ENCODE measurements around the gene EVPL.
A peak's percentile ranks its signal among the peaks of the same experiment; 100 is the strongest.
"Not testable (repeated sequence)": the region's sequence is repeated elsewhere in the genome, so short reads cannot be mapped to it uniquely, and the experiment has no call there.

The EVPL gene

DNA sequence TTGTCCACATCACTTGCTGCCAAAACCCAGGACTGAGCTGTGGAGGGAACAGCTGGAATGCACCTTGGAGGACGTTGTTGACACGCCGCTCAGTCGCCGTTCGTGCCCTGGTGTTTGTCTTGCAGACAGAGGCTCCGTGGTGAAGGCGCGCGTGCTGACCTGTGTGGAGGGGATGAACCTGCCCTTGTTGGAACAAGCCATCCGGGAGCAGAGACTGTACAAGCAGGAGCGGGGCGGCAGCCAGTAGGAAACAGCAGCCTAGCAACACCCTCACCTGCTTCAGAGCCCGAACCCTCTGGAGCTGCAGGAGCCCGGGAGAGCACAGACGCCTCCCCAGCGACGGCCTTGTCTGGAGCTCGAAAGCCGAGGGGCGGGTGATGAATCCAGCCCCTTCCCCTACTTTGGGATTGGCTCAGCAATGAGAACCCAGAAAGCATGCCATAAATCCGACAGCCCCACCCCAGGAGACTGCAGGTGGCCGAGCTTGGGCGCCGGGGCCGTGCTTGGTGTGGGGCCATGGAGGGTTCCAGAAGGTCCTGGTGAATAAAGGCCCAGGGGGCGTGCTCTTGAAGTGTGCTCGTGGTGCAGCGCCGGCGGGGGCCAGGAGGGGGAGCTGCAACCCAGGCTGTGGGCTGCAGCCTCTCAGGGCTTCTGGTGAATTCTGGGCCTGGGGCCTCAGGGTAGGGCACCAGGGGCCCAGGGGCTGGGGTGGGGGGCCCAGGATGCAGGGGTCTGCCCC is 26.9 kb downstream of the EVPL start:
- DNase-seq (ENCODE audit: low read depth in 1 of 2, low spot score in 1 of 2), result peak; percentile 40 to 45

DNA sequence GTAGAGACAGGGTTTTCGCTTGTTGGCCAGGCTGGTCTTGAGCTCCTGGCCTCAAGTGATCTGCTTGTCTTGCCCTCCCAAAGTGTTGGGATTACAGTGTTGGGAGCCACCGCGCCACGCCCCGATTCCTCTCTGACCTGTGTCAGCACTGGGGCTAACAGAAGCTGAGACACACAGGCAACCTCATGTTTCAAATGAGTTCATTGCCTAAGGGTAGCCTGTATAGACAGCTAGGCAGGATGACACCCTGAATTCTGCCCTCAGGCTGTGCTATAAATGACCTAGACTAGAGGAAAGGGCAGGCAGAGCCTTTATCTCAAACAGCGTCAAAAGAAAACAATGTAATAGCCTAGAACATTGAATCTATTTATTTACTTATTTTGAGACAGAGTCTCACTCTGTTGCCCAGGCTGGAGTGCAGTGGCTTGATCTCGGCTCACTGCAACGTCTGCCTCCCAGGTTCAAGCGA is 28.7 kb downstream of the EVPL start:
- DNase-seq (ENCODE audit: low read depth in 1 of 2, low spot score in 1 of 2), result no peak

DNA sequence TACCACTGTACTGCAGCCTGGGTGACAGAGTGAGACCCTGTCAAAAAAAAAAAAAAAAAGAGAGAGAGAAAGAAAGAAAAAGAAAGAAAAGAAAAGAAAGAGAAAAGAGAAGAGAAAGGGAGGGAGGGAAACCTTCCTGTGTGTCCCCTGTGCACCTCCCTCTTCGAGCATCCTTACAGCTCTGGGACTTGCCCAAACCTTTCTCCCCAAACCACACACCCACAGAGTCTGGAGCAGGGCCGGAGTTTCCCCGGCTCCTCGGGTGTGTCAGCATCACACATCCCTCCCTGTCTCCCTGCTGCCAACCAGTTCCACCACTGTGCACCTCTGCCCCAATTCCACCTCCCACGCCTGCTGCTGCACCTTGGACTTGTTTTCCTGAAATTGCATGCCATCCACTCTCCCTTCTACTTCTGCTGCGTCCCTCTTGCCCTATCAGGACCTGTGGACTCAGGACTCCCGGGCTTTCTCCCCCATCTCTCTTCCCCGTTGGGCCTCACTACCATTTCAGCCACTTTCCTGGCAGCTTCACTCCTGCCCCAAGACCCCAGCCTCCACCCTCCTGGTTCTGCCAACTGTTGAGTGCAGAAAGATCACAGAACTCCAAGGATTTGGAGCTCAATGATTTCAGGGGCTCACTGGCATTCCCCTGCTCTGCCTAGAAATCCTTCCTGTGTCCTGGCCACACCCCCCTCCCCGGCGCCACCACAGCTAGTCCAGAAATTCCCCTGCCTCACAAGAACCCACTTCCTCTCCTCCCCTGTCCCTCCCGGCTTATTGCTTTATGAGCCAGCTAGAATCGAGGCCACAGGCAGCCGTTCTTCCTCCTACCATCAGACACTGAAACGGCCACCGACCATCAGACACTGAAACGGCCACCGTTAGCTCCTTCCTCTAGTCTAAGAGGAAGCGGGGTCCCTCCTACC is 30.2 kb downstream of the EVPL start:
- no peak for DNase-seq (ENCODE audit: low read depth in 1 of 2, low spot score in 1 of 2)

DNA sequence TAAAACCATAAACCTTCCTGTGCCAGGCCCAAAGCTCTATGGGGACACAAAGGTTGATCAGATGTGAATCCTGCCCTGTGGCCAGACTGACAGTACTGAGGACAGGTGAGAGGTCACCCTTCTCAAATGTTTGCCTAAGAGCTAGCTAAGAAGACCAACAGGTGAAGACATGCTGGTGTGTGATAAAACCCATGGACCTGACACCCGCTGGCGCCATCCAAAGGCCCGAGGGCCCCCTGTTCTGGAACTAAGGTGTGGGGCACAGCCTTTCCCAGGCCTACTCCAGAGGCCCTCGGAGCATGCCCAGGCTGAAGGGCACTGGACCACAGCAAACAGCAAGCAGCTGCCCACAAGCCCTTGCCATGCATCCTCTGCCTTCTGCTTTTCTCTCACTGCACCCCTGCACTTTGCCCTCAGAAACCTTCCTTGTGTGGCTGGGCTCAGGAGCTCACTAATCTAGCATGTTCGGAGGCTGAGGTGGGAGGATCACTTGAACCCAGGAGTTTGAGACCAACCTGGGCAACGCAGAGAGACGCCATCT is 31.7 kb downstream of the EVPL start:
- no peak for DNase-seq (ENCODE audit: low read depth in 1 of 2, low spot score in 1 of 2)

DNA sequence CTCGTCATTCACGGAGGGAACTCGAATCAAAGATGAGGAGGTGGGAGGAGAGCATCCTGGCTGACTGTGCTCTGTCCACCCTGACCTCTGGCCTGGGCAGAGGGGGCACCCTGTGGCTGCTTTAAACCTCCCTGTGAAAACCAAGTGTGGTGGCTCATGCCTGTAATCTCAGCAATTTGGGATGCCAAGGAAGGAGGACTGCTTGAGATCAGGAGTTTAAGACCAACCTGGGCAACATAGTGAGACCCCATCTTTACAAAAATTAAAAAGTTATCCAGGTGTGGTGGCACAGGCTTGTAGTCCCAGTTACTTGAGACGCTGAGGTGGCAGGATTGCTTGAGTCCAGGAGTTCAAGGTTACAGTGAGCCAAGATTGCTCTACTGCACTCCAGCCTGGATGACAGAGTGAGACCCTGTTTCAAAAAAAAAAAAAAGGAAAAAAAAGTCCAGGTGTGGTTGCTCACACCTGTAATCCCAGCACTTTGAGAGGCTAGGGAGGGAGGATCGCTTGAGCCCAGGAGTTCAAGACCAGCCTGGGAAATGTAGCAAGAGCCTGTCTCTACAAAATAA is 32.2 kb downstream of the EVPL start:
- DNase-seq (ENCODE audit: low read depth in 1 of 2, low spot score in 1 of 2), result no peak

DNA sequence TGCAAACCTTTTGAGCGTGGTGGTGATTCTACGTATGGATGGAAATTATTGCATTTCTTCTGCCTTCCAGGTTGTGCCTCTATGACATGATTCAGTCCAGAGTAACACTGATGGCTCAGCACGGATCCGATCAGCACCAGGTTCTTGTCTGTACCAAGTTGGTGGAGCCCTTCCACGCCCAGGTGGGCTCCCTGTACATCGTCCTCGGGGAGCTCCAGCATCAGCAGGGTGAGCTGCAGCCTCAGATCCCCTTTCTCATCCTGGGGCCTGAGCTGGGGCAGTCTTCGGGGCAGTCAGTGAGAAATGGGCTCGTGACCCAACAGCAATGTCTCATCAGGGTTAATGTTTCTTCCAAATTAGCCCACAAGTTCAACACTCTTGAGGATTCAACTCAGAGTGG is 35.7 kb downstream of the EVPL start:
- DNase-seq (ENCODE audit: low read depth in 1 of 2, low spot score in 1 of 2), result no peak

DNA sequence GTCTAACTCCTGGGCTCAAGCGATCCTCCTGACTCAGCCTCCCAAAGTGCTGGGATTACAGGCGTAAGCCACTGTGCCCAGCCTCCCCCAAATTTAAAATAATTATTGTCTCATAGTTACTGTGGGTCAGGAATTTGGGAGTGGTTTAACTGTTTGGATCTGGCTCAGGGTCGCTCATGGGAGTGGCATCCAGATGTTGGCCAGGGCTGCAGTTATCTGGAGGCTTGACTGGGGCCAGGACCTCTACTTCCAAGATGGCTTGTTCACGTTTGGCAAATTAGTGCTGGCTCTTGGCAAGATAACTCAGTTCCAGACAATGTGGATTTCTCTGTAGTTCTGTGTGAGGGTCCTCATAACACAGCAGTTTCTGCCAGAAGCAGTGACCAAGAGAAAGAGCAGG is 40.1 kb downstream of the EVPL start:
- no peak for DNase-seq (ENCODE audit: low read depth in 1 of 2, low spot score in 1 of 2)

DNA sequence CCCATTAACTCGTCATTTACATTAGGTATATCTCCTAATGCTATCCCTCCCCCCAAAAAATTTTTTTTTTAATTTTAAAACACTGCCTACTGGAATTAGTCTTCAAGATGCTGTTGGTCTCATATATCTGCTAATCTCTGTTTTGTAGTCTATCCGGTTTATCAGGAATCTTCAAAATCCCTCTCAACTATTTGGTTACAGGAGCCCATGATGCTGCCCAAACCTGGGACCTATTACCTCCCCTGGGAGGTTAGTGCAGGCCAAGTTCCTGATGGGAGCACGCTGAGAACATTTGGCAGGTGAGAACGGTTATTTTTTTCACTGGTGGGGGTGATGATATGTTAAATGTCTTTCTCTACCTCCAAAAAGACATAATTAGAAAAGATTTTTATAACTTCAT is 41.1 kb downstream of the EVPL start:
- DNase-seq (ENCODE audit: low read depth in 1 of 2, low spot score in 1 of 2), result no peak

DNA sequence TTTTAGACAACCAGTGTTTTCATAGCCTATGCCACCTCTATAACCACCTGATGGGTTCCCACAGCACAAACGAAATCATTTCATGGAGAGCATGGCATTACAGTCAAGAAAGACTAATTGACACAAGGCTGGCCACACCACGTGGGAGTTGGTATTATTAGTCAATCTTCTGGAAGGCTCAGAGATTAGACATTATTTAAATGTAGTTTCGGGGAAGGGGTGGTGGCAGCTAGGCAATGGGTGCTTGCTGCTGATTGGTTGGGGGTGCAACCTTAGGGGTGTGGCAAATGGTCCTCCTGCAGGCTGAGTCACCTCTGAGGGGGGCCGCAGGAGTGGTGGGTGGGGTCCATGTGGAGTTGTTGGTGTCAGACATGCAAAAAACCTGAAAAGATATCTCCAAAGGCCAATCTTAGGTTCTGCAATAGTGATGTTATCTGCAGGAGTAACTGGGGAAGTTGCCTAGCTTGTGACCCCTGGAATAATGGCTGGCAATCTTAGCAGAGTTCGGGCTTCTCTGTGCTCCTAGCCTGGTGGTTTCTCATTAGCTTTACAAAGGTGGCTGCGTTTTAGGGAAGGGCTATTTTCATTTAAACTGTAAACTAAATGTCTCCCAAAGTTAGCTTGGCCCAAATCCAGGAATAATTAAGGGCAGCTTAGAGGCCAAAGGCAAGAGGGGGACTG is 43.5 kb downstream of the EVPL start:
- no peak for DNase-seq (ENCODE audit: low read depth in 1 of 2, low spot score in 1 of 2)

DNA sequence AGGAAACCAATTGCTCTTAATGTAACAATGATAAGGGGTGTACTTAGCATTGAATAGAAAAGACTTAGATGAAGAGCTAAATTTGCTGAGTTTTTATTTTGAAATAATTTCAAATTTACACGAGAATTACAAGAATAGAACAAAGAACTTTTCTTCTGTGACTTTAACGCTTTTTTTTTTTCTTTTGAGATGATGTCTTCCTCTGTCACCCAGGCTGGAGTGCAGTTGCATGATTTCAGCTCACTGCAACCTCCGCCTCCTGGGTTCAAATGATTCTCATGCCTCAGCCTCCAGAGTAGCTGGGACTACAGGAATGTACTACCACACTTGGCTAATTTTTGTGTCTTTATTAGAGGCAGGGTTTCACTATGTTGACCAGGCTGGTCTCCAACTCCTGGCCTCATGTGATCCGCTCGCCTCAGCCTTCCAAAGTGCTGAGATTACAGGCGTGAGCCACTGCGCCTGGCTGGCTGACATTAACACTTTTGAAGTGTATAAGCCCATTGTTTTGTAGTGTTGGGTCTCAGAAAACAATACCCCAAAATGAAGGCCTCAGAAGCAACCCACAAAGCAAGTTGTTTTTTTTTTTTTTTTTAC is 46.0 kb downstream of the EVPL start:
- no peak for DNase-seq (ENCODE audit: low read depth in 1 of 2, low spot score in 1 of 2)

DNA sequence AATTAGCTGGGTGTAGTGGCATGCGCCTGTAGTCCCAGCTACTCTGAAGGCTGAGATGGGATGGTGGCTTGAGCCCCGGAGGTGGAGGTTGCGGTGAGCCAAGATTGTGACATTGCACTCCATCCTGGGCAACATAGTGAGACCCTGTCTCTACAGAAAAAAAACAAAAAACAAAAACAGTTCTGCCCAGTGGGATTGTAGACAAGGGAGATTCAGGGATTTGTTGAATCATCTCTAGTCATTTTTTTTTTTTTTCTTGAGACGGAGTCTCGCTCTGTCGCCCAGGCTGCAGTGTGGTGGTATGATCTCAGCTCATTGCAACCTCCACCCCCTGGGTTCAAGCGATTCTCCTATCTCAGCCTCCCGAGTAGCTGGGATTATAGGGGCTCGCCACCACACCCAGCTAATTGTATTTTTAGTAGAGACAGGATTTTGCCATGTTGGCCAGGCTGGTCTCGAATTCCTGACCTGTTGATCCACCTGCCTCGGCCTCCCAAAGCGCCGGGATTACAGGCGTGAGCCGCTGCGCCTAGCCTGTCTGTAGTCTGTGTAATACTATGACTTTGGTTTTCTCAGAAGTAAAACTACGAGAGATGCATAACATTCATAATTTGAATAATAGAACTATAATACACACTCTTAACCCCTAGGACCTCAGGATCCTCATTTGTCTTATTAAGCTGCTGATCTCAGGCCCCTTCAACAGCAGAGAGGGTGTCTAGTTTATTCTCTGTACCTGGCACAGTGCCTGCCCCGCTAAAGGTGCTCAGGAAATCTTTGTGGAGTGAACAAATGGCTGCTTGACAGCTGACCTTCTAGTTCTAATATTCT is 46.7 kb downstream of the EVPL start:
- DNase-seq (ENCODE audit: low read depth in 1 of 2, low spot score in 1 of 2), result no peak

DNA sequence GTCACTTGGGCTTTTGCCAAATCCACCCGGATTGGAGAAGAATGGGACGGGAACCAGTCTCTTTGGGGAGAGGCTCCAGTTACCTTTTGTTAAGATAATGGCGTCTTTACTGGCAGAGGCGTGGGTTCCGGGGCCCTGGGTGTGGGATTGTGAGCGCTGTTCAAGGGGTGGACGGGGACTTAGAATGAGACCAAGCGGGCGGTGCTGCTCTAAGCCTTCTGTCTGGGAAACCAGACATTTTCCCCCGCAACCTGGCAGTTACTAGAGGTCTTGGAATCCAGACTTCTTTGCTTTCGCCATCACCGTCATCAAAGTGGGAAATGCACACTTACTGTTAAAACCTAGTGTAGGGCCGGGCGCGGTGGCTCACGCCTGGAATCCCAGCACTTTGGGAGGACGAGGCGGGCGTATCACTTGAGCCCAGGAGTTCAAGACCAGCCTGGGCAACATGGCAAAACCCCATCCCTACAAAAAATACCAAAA is 47.4 kb downstream of the EVPL start:
- no peak for DNase-seq (ENCODE audit: low read depth in 1 of 2, low spot score in 1 of 2)

DNA sequence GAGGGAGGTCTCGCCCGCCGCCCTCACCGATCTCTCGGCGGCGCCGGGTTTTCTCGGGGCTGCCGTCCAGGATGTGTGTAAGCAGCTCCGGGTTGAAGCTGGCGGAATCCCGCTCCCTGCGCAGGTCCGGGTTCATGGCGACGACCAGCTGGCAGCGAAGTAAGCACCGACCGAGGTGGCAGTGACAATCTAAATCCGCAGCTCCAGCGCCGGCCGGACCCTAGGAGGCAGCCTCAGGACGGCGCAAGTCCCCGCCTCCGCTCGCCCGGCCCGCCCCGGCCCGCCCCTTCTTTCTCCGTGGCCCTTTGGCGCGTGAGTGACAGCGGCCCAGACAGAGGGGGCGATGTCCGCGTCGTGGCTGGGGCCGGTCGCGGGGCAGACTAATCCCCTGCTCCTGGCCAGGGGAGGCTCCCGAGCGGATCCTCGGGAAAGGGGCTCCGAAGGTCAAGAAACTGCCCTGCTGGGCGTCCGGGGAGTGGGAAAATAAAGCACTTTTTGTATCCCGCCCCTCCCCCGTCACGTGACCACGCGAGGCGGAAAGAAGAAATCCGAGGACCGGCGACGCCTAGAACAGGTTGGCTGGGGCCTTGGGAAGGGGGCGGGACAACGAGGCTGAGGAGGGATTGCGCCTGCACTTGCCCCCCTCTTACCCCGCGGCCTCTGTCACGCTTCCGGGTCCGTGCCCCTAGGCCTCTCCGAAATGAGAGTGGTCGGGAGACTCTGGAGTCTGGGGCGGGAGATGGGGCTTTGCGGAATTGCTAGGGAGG is 48.0 kb downstream of the EVPL start, which contains the start of the genes ACOX1 and TEN1:
TSS of gene ACOX1 (minus strand) at position 229 of the 767 bp plus-strand sequence. CDS start at position 136, 93 bp downstream.
TSS of gene TEN1 (plus strand) at position 303 of the 767 bp plus-strand sequence. CDS start 6,953 bp downstream, outside the sequence.
- DNase-seq (ENCODE audit: low read depth in 1 of 2, low spot score in 1 of 2), result peak; percentile 90 to 93

DNA sequence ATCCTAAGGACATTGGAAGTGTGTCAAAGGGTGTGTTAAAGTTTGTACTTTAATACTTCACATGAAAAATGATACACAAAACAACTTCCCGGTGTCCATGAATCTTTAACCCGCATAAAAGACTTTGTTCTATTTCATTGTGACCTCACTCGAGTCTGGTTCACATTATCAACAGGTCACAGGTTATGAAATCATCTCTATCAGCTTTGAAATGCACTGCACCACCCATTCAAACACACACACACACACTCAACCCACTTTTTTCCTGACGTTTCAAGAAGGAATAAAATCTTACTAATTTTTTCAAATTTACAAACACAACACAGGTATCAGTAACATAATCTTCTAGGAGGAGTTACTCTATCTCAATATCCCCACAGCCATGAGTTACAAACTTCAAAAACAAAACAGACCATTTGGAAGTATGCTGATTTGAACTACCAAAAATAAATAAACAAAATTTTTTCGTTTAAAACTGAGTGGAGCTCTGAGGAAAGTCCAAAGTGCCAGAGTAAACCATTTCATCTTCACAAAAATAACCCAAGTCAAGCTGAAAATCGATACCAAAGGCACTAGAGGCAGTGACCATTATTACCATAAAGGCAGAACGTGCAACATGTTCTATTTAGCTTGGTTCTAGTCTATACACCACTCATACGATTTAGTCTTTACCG is 50.8 kb downstream of the EVPL start:
- no peak for DNase-seq (ENCODE audit: low read depth in 1 of 2, low spot score in 1 of 2)

DNA sequence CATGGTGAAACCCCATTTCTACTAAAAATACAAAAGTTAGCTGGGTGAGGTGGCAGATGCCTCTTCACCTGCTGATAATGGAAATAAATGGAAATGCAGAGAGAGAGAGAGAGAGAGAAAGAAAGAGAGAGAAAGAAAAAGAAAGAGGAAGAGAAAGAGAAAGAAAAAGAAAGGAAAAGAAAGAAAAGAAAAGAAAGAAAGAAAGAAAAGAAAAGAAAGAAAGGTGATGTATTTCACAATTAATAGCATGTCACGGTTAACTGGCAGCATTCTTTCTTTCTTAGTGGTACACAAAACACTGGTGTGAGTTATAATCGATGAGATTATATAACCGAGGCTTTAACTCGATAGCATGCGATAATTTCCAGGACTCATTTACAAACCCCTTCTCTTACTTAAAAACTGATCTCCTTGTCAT is 51.3 kb downstream of the EVPL start:
- DNase-seq (ENCODE audit: low read depth in 1 of 2, low spot score in 1 of 2), result no peak

DNA sequence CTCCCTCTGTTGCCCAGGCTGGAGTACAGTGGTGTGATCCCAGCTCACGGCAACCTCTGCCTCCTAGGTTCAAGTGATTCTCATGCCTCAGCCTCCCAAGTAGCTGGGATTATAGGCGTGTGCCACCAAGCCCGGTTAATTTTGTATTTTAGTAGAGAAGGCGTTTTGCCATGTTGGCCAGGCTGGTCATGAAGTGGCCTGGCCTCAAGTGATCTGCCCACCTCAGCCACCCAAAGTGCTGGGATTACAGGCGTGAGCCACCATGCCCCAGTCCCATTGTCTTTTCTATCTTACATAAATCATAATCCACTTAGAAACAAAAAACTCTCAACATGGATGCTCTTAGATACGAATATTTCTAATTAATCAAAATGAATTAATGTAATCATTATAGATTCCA is 51.9 kb downstream of the EVPL start:
- not testable (repeated sequence) for DNase-seq (ENCODE audit: low read depth in 1 of 2, low spot score in 1 of 2)

DNA sequence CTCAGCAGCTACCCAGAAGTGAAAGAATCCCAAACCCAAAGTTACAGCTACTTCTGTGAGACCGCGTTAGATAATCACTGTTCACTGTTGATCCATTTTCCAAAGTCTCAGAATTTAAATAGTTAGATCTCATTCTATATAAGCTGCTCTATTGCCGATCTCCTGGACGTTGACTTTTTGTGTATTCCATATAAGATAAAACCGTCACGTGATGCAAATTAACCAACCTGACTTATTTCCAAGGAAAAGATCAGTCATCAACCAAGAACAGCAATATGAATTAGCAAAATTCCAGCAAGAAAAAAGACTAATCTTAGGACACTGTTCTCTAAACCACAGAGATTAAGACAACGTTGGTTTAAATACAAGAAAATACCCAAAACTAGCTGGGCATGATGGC is 56.5 kb downstream of the EVPL start:
- no peak for DNase-seq (ENCODE audit: low read depth in 1 of 2, low spot score in 1 of 2)

DNA sequence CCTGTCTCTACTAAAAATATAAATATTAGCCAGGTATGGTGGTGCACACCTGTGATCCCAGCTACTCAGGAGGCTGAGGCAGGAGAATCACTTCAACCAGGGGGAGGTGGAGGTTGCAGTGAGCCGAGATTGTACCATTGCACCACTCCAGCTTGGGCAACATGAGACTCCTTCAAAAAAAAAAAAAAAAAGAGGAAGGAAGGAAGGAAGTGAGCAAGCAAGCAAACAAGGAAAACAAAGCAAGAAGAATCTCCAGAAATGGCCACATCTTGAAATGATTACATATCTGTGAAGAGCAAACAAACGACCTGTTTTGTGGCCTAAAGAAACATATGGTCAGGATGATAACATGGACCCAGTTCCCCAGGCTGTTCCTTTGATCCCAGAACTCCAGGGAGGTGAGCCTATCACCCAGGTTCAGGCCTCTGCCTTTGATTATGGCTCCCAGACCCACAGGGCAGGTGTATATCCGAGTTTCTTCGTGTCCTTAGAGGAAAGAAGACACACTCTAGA is 57.0 kb downstream of the EVPL start:
- DNase-seq (ENCODE audit: low read depth in 1 of 2, low spot score in 1 of 2), result no peak

Data from activated T-helper 1 cell treated with anti-CD3 and anti-CD28 coated beads, Interleukin-2, amount 50 U/mL, for 16 hours (primary cell).